K562 treated with DMSO at 1 percent for 24 hours (cell line): ENCODE data around the gene CHKB. TPM values are rescaled to one million over a fixed set of nuclear protein-coding genes. Genes with fewer than 3 reads are reported as not detected.

ENCODE experiments used
- total RNA-seq: library from RNA; unstranded; fragments of 300-600 nt; gene quantifications from 2 replicates; pipeline ENCODE4 v1.2.3, GENCODE V29; 2022; ENCODE audit warnings: low read depth; ENCODE audit not compliant: insufficient read depth

CHKB gene
- 10.0 and 15.3 TPM in 2 replicates for total RNA-seq

GRCh38 chr22:50582493-50583293, at the start of gene CHKB:
Gene CHKB (minus strand): TSS chr22:50582849. CDS start chr22:50582781, 68 bp downstream.

GRCh38 chr22:50627642-50628542, 45.2 kb upstream of the CHKB start, which contains the start of gene ARSA:
Gene ARSA (minus strand): TSS chr22:50628152. CDS start chr22:50627779, 373 bp downstream.

DNA sequence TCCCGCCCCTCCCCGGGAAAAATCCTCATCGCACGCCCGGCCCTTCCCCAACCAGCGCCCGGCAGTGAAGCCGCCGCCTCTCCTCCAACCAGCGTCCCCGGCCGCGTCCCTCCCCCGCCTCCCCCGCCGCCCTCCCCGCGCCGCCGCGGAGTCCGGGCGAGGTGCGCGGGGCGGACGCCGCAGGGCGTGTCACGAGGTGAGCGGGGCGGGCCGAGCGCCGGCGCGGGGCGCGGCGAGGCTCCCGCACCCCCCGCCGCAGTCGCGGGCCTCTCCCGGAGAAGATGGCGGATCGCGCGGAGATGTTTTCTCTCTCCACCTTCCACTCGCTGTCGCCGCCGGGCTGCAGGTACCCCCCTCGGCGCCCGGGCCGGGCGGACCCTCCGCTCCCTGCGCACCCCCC, 17.9 kb upstream of the CHKB start, which contains the start of gene MAPK8IP2:
Gene MAPK8IP2 (plus strand): TSS at position 256 of the 400 bp plus-strand sequence. CDS start 26 bp downstream, at position 282.

DNA sequence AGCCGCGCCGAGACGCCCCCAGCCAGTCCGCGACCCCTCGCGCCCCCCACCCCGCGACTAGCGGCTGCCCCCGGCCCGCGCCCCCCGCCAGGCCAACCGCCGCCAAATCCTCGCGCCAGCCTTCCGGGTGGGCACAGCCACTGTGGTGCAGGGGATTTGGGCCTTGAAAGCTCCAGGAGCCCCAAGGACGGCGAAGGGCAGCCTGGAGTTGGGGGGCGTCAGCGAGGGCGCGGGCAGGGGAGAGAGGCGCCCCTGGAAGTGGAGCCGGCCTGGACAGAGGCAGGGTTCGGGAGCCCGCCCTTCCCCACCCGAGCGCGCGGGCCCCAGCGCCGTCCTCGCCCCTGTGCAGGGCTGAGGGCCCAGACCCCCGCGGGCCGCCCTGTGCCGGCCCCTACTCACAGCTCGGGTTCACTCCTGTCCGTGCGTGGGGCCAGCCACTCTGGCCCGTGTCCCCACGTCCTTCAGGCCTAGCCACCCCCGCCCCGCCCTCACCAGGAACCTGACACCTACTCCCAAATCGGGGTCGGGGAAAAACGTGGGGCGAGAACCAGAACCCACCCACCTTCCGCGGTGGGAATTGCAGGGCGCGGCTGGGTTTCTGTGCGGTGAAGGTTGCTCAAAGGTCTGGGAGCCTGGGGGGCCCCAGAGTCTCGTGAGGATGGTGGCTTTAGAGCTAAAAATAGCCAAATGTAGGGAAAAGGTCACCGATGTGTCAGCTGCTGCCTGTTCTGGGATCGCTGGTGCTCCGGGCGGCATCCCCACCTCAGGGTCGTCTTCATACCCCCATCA, 4.5 kb downstream of the CHKB start, which contains the start of gene CPT1B:
Gene CPT1B (minus strand): TSS at position 441 of the 789 bp plus-strand sequence. CDS start 512 bp downstream, outside the sequence.

DNA sequence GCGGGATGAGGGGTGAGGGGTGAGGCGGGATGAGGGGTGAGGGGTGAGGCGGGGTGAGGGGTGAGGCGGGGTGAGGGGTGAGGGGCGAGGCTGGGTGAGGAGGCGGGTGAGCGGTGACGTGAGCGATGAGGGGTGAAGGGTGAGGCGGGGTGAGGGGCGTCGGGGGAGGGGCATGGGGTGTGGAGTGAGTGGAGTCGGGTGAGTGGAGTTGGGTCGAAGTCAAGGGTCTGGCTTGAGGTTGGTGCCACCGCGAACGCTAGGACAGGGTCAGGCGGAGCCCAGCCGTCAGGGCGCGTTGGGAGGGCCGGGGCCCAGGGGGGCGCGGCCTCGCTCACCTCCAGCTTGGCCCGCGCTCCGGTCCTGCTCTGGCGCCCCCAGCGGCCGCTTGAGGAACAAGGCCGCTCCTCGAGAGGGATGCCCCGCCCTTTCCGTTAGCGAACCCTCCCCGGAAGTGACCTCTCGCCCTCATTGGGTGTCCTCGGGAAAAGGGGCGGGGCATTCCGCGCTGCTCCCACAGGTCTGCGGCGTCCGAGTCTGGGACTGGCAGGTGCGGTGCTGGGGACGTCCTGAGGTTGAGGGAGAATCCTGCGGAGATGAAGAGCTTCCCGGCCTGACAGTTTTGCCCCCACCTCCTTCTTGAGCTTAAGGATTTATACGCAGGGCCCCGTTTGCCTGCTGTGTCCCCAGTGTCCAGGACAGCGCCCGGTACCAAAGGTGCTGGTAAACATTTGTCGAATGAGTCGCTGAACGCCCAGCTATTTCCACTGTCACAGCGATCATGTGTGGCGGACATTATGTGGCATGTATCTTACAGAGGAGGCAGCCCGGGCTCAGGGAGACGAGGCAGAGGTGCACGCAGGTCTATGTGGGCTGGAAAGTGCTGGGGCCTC, 19.9 kb downstream of the CHKB start, which contains the start of gene SYCE3:
Gene SYCE3 (minus strand): TSS at position 397 of the 890 bp plus-strand sequence. CDS start 6,514 bp downstream, outside the sequence.

GRCh38 chr22:50545522-50546325, 36.9 kb downstream of the CHKB start, which contains the start of gene KLHDC7B:
Gene KLHDC7B (plus strand): TSS chr22:50545899. CDS start chr22:50546244, 345 bp downstream.

GRCh38 chr22:50529897-50530579, 52.6 kb downstream of the CHKB start, which contains the start of gene TYMP:
Gene TYMP (minus strand): TSS chr22:50530012. CDS start chr22:50529709, 303 bp downstream.

Other genes with a start within 250 kb of the CHKB start
- 61.9 and 66.5 TPM in 2 replicates for gene PPP6R2, start 239.5 kb downstream of the CHKB start, total RNA-seq
- 69.1 and 76.1 TPM in 2 replicates for gene SBF1, start 107.8 kb downstream of the CHKB start, total RNA-seq
- gene ADM2, start 101.3 kb downstream of the CHKB start, total RNA-seq, result 12.9 and 14.0 TPM in 2 replicates
- not detected in 2 replicates for gene MIOX, start 96.0 kb downstream of the CHKB start, total RNA-seq
- 72.9 and 74.8 TPM in 2 replicates for gene LMF2, start 75.1 kb downstream of the CHKB start, total RNA-seq
- gene NCAPH2, start 74.6 kb downstream of the CHKB start, total RNA-seq, result 67.3 and 87.7 TPM in 2 replicates
- gene SCO2, start 57.3 kb downstream of the CHKB start, total RNA-seq, result 3.4 and 6.5 TPM in 2 replicates
- gene TYMP, start 52.8 kb downstream of the CHKB start, total RNA-seq, result 2.3 and 3.7 TPM in 2 replicates
- gene KLHDC7B, start 37.0 kb downstream of the CHKB start, total RNA-seq, result 5.1 and 7.9 TPM in 2 replicates
- not detected in 2 replicates for gene SYCE3, start 19.9 kb downstream of the CHKB start, total RNA-seq
- 6.1 and 6.2 TPM in 2 replicates for gene CPT1B, start 4.4 kb downstream of the CHKB start, total RNA-seq
- gene MAPK8IP2, start 17.9 kb upstream of the CHKB start, total RNA-seq, result 1.1 and 1.8 TPM in 2 replicates
- 23.1 and 29.4 TPM in 2 replicates for gene ARSA, start 45.3 kb upstream of the CHKB start, total RNA-seq
- gene SHANK3, start 90.0 kb upstream of the CHKB start, total RNA-seq, result 0.13 TPM in 2 replicates
- not detected in 2 replicates for gene ACR, start 155.4 kb upstream of the CHKB start, total RNA-seq
- gene RABL2B, start 200.8 kb upstream of the CHKB start, total RNA-seq, result 4.1 and 6.1 TPM in 2 replicates